Fibroblast of mammary gland (primary cell): ENCODE measurements around the gene CPNE5.

Experiments used
- DNase-seq: peaks from one replicate; pipeline ENCODE4 v3.0.0-alpha.2; 2010; ENCODE audit warnings: low read depth
- H3K4me3 ChIP-seq: 2 replicates; pipeline ENCODE4 v1.5.1; 2011; ENCODE audit warnings: low read depth, mild to moderate bottlenecking, low read length, moderate library complexity; ENCODE audit not compliant: control insufficient read depth
- TF ChIP-seq, protein P1 (sequence below): conservative IDR thresholded peaks from 2 replicates; pipeline ENCODE4 v1.5.1; 2011; ENCODE audit warnings: low read depth, low read length, inconsistent platforms; ENCODE audit not compliant: control insufficient read depth, insufficient read depth

CPNE5 gene

DNA sequence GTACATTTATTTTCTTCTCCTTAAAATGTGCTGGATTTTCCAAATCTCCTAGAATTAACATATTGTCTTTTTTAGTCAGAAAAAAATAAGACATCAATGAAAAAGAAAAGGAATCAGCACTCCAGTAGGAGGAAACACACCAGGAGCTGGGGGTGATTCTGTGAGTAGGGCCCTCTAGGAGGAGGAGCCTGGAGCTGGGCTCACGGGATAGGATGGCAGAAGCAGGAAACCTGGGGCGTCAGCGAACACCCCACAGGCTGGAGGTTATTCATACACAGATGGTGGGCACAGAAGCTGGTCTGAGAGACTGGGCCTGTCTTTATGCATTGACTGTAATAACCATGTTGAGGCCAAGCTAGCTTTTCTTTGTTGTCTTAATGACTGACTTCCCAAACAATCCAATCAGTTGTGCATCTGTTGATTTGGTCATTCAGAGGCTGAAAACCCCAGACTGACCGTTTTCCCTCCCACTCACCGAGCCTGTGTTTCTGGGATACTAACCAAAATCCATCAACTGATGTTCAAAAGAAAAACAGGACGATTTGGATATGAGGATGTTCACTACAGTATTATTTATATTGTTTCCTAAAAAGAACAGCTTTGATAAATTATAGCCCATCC lies 53.1 kb downstream of the CPNE5 start:
- TF ChIP-seq, protein P1, sequence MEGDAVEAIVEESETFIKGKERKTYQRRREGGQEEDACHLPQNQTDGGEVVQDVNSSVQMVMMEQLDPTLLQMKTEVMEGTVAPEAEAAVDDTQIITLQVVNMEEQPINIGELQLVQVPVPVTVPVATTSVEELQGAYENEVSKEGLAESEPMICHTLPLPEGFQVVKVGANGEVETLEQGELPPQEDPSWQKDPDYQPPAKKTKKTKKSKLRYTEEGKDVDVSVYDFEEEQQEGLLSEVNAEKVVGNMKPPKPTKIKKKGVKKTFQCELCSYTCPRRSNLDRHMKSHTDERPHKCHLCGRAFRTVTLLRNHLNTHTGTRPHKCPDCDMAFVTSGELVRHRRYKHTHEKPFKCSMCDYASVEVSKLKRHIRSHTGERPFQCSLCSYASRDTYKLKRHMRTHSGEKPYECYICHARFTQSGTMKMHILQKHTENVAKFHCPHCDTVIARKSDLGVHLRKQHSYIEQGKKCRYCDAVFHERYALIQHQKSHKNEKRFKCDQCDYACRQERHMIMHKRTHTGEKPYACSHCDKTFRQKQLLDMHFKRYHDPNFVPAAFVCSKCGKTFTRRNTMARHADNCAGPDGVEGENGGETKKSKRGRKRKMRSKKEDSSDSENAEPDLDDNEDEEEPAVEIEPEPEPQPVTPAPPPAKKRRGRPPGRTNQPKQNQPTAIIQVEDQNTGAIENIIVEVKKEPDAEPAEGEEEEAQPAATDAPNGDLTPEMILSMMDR, result no peak
- DNase-seq, result peak; percentile 5
- no peak overlapping the region for H3K4me3 ChIP-seq

DNA sequence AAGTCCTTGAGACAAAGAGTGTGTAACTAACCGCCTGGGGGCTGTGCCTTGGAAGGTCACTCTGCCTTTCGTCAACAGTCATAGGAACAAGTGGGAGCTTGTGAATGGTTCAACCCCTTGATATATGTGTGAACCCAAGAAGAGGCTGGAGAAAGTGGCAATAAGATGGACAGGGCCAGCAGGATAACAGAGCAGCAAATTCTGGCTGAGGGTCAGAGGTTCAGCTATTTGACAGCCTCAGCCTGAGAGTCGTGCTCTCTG lies 54.9 kb downstream of the CPNE5 start:
- no peak for DNase-seq
- TF ChIP-seq, protein P1, result no peak
- no peak overlapping the region for H3K4me3 ChIP-seq

DNA sequence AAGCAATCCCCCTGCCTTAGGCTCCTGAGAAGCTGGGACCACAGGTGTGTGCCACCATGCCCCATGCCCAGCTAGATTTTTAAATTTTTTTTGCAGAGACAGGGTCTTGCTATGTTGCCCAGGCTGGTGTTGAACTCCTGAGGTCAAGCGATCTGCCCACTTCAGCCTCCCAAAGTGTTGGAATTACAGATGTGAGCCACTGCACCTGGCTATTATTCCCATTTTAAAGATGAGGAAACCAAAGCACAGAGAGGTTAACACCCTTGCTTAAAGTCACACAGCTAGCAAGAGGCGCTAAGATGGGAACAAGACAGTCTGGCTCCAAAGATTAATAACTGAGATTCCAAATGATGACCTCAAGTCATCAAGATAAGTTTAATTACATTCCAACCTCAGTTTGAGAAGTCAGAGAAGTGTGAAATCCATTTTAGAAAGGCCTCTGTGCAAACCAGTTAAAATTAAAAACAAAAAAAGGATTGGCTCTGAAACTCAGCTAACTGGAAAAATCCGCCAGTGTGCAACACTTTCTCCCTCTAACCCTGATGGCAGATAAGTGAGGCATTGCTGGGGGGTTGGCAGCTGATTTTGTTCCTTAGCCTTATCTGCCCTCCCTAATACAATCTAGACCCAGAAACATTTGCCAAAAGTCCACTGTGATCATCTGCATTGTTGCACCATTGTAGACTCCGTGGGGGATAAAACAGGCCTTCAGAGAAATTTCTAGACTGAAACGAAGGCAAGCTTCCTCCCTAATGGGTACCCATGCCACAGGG lies 55.5 kb downstream of the CPNE5 start:
- no peak for DNase-seq
- no peak overlapping the region for H3K4me3 ChIP-seq
- TF ChIP-seq, protein P1, result no peak

DNA sequence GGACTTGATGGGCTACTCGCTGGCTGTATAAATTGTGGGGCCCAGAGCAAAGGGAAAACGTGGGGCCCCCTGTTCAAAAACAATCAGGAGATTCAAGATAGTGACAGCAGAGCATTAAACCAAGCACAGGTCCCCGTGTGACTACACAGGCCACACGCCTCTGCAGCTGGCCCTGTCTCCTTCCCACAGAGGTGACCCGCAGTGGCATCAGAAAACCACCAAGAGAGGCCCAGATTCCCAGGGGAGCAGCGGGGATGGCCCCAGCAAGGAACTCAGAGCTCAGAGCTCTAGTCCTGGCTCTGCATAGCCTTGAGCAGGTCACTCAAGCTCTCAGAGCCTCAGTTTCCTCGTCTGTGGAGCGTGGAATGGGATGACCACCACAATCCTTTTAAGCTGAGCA lies 57.6 kb downstream of the CPNE5 start:
- no peak overlapping the region for H3K4me3 ChIP-seq
- TF ChIP-seq, protein P1, result no peak
- no peak for DNase-seq

DNA sequence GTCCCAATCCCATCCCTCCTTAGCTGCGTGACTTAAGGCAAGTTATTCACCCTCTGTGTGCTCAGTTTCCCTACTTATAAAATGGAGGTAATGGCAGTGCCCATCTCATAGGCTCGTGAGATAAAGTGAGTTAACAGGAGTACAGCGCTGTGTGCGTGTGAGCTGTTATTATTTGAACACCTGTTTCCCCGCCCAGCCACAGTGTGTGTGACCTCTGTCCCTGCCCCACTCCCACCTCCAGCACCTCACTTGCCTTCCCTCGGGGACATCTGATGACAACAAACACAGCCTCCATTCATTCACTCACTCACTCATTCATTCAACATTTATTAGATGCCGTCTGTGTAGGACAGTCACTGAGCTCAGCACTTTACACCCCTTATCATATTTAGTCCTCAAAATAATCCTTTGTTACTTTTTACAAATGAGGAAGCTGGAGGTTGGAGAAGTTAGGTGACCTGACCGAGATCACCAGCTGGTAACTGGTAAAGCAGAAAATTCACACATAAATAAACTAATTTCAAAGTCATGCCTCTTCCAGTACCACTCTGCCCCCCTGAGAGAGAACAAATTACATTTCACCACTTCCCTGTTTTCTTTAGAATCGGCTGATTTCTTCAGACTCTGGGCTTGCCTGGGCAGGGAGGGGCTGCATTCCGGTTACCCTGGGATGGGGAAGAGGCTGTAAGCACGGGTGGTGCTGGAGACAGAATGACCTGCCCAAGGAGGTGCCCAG lies 58.6 kb downstream of the CPNE5 start:
- no peak for DNase-seq
- no peak overlapping the region for H3K4me3 ChIP-seq
- TF ChIP-seq, protein P1, result no peak

DNA sequence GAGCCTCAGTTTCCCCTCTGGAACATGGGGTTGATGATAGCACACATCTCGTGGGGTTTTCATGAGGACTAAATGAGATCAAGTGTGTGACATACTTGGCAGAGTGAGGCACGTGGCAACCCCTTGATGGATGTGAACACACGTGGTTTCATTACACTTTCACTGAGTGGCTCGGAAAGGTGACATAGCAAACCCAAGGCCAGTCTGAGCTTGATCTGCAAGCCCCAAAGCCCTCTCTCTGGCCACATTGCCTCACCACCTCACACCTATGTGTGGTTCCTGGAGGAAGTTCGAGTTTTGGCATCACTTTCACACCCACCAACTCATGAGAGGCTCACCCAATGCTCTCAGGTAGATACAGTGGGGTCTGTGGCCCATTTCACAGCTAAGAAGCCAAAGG lies 60.0 kb downstream of the CPNE5 start:
- TF ChIP-seq, protein P1, result no peak
- no peak for DNase-seq
- no peak overlapping the region for H3K4me3 ChIP-seq

DNA sequence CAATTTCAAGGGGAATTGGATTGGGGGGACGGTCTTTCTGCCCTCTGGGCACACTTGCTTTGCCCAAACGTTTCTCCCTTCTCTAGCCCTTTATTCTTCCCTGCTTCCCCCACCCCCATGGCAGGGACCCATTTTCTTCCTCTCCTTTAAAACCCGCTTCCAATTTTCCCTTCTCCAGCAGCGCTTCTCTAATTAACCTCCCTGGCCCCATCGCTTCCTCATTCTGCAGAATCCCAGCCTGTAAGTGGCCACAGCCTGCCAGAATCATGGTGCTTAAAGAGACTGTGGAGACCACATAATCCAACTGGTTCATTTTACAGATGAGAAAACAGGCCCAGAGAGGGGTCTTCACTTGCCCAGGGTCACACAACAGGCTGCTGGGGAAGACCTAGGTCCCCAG lies 61.4 kb downstream of the CPNE5 start:
- DNase-seq, result no peak
- TF ChIP-seq, protein P1, result no peak
- H3K4me3 ChIP-seq, result no peak overlapping the region
